Stimulated activated CD8-positive, alpha-beta memory T cell treated with anti-CD3 and anti-CD28 coated beads, Interleukin-4, amount 100 ng/mL, for 4 hours (primary cell): Measurements from ENCODE around the gene LRRC40.

Experiments
- DNase-seq, 2 donors: peaks; one replicate each; pipeline ENCODE4 v3.0.0-alpha.2; 2020; ENCODE audit warnings: low read depth in 2 of 2, low spot score in 1 of 2

Gene LRRC40

DNA sequence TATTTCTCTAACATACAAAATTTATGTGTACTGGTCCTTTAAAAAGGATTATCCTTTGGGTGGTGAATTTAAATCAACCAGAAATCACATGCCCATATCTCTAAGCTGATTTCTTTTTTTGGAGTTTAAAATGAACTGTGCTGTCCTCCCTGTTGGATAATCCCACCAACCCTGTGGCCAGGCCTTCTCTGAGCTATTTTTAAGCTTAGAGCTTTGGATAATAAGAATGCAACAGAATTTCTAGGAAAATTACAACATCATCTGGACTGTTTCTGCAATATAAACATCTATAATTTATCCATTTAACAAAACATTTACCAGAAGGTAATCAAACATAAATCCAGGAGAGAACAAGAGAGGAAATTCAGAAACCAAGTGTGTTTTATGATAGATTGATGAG is 88.3 kb downstream of the LRRC40 start:
- DNase-seq: no peak

DNA sequence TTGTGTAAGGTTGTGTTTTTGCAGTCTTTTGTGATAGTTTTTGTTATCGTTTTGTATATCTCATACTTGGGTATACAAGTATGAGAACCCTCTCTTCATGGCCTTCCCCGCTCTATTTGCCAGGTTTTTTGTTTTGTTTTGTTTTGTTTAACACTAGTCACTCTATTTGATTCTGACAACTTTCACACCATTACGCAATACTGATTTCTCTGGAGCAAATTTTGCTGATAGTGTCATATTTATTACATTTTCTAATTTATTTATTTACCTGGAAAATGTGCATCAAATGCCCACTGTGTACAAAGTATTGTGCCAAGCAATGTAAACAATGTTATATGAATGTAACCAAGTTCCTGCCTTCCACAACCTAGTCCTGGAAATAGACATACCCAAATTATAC is 90.1 kb downstream of the LRRC40 start:
- no peak for DNase-seq

DNA sequence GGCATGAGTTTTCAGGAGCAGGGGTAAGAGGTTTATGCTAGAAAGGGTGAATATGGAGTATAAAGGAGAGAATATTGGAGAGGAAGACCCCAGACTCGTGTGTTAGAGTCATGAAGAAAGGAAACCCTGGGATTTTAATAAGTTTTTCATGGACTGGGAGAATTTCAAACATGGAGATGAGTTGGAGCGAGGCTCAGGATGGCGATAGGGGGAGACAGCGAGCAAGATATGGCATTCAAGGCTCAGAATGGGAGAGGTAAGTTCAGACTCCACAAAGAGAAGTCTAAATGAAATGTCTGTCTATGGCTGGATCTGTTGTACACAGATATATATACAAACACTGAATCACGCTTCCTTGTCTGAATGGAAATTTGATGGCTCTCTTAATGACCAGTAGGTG is 92.5 kb downstream of the LRRC40 start:
- DNase-seq: no peak

DNA sequence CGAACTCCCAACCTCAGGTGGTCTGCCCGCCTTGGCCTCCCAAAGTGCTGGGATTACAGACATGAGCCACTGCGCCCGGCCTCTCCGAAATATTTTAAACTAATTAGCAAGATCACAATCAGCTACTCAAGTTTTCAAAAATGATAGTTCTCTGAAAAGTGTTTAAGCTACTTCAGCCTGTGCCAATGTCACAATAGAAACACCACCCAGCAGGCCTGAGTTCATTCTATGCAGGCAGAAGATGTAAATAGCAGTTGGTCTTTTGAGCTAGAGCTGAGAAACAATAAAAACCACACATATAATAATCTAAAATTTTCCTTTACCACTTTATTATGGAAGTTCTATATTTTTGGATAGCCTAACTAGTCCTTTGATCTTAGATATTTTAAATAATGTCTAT is 96.1 kb downstream of the LRRC40 start:
- DNase-seq: no peak

DNA sequence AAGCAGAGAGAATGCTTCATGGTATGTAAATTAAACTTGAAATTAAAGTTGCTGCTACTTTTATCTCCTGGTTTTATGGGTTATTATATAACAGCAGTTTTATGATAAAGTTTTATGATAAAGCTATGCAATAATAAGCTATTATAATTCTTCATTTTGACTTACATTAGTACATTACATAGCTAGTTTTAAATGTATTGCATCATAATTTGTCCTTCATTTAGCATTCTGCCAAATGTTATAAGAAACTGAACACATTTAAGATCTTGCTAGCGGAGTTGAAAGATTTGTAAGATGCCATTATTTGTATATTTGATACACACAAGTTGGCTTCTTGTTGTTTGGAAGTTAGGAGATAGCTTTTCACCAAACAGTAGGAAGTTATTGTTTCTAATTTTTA is 101.6 kb downstream of the LRRC40 start:
- no peak for DNase-seq

DNA sequence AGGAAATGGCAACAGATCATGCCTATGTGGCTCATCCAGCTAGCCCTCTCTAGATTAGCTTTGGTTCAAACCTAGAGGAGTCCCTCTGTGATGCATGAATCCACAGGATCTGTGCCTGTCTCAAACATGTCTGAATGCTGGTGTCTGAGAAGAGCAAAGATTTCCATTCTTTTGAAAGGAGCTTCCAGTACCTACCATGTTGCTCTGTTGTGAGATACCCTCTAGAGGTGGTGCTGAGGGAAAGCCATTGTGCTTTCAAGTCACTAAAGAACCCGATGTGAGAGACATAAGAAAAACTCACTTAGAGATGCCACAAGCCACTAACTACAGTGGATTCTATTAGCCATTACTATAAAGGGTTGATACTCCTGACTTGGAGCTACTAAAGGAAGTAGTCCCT is 103.6 kb downstream of the LRRC40 start:
- no peak for DNase-seq

DNA sequence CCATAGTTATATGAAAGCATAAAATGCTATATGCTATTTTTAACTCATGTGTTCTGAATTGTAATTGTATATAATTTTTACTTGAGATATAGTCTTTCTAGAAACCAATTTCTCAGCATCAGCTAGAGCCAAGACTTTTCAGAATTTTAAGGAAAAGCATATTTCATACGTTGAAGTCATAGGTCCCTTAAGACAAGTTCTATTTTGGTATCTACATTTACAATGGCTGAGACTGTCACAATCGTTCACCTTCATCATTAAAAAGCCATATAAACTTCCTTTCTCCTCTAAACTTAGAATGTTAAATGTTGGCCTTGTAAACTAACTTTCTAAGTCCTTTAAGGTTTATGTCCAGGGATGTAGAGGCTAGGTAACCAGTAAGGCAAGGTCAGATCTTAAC is 104.1 kb downstream of the LRRC40 start:
- no peak for DNase-seq
